ENCODE data around the gene RSPO3.

GRCh38 chr6:127069659-127070279 lies 48.7 kb upstream of the RSPO3 start:
- no peak for TF ChIP-seq EP300 (IDR thresholded peaks at IDR 0.05)
- TF ChIP-seq POLR2A (IDR thresholded peaks at IDR 0.05): no peak
